T-helper 2 cell treated with Interferon-gamma antibody and Interleukin-4, amounts not matched to agents 100 ng/mL and 5 ng/mL, for 36 hours (primary cell): ENCODE data around the gene RASGEF1C. TPM values are rescaled to one million over a fixed set of nuclear protein-coding genes. Genes with fewer than 3 reads are reported as not detected.

Experiments used
- intact Hi-C: fragments of 100-400 bp; cut with micrococcal nuclease; formaldehyde crosslinking; loops from one replicate; pipeline ENCODE4 v1.15.1; 2023
- total RNA-seq: library from RNA; stranded (reverse); gene quantifications from 2 replicates; pipeline ENCODE4 v1.2.3, GENCODE V29; 2022

Gene RASGEF1C
- total RNA-seq, 1 donor from 2014 or later, result not detected

DNA sequence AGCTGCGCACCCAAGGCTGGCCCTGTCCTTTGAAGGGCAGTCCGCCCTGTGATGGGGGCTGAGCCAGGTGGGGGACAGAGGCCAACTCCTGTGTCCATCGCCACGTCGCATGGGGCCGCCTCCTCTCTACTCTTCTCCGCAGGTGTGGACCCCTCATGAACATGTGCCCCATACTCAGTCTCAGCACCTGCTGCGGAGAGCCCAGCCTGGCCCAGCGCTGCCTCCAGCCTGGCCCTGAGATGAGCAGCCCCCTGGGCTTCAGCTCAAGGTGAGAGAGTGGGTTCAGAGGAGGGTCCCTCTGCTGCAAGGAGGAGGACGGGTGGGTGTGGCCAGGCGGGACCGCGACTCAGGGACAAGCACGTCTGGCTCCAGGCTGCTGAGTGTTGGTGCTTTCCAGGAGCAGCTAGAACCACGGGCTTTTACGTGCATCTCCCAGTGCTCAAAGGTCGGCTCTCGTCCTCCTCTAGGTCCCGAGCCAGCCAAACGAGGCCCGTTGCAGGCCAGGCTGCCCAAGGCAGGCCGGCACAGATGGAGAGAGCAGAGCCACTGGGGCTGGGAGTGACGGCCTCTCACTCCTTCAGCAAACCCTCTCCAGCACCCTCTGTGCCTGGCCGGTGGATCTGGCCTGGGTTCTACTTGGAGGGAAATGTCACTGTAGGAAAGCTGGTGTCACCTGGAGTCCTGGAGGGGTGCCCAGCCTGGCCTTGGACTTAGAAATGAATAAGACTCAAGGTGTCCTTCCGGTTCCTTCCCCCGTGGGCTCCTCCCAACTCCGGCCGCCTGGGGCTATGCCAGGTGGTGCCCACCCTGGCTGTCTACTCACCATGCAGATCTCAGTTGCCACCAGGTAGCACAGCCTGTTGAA, 88.5 kb downstream of the RASGEF1C start:
- intact Hi-C loops, result no loop called here

DNA sequence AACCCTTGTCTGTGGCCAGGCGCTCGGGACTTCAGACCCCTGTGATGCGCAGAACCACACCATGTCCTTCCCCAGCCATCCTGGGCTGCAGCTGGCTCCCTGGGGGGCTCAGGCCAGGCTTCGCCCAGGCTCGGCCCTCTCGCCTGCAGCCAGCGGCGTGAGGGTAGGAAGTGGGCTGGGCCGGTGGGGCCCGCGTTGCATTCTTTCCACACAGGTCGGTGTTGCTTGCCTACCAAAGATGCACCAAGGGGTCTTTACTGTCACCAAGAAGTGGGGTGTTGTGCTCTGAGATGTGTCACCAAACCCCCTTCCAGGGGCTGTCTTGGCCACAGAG, 89.1 kb downstream of the RASGEF1C start:
- intact Hi-C loops, result no loop called here

- intact Hi-C loops, result no loop called here
Observed at GRCh38 chr5:180119031-180119902, 89.7 kb downstream of the RASGEF1C start.

DNA sequence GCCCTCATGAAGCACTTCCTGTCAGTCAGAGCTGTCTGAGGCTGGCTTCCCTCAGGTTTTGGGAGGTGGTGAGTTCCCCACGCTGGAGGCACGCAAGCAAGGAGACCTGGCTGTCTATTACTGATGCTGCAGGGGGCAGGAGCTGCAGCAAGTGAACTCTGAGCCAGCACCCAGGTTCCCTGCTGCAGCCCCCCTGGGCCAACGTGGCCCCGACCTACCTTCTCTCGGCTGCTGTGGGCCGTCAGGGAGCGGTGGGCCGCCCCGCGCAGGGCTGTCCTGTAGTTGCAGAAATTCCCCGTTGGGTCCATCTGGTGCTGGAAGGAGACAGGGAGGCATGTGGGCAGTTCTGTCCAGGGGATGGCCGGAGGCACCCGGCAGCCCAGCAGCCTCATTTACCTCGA, 90.6 kb downstream of the RASGEF1C start:
- intact Hi-C loops, result no loop called here

DNA sequence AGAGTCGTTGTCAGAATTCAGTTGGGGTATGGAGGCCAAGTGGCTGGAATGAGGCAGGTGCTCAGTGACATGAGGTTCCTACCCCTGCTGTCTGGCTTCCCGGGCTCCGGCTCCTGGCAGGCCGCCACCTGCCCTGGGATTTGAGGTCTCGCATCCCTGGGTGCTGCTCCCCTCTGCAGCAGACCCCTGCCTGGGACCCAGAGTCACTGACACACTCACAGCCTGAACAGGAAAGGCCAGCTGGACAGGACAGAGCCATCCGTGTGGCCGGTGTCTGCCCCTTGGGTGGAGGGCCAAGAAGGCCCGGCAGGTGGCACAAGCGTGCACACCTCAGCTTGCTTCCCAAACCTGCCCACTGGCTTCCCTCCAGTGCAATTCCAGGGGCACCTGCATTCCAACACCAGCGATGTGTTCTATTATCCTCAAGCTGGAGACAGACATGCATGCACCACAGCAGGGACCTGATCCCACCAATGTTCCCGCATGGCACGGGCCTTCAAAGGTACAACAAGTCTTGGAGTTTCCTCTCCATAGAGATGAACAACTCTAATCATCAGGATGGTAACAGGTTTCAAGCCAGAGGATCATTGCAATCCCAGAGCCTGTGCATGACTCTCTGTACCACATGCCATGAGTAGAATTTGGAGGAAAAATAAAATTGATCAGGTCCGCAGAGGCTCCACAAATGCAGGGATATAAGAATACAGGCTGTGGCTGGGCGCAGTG, 91.8 kb downstream of the RASGEF1C start:
- intact Hi-C loops, result no loop called here

DNA sequence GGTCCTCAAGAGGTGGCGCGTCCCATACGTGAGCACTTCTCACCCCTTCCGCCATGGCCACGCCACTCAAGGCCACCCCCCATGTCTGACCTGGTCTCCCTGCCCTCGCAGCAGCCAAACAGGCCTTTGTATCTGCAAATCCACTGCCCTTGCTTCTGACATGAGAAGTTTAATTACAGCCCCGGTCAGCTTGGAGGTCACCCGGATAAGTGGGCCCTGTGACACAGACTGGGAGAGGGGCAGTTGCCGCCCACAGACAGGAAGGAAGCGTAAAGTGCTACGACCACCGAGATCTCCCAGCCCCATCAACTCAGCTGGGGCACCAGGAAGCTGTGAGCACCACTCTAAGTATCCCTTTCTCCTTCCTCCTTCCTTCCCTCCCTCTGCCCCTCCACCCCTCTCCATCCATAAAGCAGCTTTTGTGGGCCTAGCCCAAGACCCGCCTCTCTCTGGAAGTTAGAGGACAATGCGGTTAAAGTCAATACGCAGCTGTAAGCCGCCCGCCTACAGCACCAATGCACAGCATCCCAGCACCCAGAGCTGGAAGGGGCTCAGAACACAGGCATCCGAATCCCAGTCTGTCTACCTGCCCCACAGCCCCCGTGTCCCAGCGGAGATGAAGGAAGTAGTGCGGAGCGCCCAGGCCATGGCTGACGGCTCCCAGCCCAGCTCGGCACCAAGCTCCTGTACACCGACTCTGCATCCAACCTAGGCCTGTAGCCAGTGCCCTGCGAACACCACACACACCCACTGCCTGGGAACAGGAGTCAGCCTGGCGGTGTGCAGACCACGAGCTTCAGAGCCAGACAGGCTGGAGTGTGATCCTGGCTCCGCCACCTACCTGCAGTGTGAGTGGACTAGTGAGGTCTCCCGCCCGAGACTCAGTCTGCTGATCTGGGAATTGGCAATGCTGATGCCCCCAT, 92.7 kb downstream of the RASGEF1C start:
- intact Hi-C loops, result no loop called here

DNA sequence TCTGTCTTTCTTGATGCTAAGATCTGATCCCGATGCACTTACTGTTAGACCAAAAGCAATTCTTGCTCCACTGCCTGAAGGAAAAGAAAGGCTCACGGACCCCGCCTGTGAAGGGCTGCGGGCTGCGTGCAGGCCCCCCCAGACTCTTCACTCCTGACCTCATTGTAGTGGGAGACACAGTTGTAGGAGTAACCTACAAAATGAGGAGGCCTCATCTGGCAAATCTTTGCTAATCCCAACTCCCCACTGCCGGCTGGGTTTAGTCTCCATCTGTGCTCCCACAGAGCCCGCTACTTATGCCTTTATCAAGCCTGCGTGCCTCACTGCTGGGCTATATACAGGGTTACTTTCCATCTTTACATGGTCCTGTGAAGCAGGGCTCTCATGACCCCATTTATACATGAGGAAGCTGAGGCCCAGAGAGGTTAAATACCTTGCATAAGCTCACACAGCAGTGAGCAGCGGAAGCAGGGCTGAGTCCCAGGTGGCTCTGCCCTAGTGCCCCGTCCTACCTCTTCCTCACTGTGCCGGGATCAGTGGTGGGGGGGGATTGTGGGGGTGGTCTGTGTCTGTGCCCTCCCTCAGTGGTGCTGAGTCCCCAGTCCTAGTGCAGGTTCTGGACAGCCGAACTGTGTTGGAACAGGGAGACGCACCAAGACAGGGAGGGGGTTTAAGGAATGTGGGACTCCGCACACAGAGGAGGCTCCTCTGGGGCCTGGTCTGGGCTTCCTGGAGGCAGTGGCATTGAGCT, 93.5 kb downstream of the RASGEF1C start:
- intact Hi-C loops, result no loop called here

DNA sequence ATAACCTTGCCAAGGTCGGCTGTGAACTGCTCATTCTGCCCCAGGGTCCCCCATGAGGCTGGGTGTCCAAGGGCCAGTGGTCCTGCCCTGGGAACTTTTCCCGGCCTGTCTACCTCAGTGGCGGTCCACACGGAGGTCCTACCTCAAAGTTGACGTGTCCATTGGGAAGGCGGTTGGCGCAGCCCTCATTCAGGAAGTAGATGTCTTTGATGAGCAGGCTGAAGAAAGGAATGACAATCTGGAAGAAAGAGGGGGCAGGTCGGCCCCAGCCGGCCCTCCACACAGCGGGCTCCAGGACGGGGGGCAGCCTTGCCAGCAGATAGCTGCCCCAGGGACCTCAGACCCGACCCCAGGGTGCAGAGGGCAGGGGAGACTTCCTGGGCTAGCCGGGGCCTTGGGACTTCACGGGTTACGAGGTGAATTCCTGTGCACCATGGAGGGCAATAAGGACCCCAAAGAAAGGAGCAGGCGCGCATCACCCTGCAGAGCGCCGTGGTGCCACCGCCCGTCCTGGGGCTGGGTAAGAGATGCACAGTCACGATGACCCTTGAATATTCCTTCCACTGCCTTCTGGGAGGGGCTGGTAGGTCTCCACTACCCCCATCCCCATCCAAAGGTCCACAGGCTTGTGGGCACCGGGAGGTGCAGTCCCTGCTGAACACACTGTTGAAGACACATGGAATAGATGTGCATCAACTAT, 94.6 kb downstream of the RASGEF1C start:
- intact Hi-C loops, result no loop called here

DNA sequence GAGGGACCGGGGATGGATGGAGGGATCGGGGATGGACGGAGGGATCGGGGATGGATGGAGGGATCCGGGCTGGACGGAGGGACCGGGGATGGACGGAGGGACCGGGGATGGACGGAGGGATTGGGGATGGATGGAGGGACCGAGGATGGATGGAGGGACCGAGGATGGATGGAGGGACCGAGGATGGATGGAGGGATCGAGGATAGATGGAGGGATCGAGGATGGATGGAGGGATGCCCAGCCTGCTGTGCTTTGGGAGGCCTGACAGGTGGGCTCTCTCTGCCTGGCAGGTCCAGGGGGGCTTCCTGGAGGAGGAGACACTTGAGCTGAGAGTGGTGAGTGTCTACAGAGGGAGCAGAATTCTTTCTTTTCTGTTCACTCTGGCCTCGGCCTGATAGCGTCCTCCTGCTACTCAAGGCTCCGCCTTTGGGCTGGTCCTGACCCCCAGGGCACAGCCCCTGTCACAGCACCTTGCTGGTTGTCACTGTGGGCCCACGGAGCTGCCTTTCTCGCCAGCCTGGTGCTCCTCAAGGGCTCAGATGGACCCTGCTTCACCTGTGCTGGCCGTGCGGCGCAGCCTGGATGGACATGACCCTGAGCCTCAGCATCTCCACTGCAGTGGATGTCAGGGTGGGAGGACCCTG, 95.2 kb downstream of the RASGEF1C start:
- intact Hi-C loops, result no loop called here

DNA sequence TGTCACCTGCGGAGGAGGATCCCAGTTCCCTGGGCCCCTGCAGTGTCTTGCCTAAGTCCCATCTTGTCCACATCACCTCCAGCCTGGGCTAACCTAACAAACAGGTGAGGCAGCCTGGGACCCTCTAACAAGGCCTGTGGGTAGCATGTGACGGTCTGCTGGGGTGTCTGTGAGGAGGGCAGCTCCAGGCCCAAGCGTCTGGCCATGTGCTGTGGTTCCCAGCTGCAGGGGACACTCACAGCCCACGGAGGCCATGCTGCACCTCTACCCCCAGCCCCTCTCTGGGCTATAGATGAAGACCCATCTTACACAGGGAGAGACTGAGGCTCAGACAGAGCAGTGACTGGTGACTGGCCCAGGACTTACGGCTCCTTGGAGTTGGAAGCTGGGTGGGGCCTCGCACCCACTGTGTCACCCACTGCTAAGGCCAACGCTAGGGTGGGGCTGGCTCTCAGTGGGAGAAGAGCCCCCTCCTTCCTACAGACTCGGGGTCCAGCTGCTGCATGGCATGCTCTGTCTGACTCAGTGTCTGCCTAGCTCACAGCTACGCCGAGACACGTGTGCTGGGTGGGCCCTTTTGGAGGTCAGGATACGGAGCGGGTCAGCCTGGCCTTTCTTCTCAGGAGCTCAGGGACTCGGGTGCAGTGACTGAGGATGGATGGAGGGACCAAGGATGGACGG, 96.7 kb downstream of the RASGEF1C start:
- intact Hi-C loops, result no loop called here

DNA sequence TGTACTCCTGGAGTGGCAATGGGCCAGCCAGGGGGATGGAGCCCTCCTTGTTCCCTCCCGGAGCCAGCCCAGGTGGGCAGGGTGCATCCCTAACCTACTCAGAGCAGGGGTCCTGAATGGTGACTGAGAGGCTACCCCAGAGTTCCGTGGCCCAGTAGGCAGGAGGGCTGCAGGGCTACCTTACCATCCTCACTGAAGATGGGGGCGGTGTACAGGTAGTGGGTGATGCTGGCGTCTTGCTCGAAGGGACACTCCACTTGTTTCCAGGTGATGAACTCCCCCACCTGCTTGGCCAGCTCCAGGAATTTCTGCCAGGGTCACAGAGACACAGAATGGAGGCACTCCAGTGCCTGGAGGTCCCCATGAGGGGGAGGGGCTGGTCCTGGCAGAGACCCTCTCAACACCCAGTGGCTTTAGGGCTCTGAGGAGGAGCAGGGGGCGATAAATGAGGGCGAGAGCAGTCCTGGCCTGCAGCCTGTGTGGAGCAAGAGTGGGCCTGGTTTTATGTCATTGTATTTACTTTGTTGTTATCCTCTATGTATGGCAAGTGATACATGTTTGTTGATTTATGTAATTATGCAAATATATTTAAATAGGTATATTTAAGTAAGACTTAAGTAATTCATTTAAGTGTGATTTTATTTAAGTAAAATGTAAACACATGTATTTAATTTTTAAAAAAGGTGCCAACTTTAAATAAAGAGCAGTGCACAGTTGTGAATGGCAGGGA, 97.6 kb downstream of the RASGEF1C start:
- intact Hi-C loops, result no loop called here

DNA sequence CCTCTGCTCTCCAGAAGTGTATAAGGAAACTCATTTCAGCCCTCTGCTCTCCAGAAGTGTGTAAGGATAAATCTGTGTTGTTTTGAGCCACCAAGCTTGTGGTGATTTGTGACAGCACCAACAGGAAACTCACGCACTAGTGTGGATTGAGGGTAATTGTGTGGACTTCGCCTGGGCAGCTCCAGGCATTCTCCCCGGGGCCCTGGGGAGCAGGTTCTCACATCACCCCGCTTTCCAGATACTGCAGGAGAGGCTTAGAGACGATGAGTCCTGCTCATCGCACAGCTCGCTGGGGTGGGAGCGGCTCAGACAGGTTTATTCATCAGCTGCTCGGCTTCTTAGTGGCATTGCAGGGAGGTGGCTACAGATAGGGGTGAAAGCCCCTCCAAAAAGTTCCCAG, 99.1 kb downstream of the RASGEF1C start:
- intact Hi-C loops, result no loop called here

DNA sequence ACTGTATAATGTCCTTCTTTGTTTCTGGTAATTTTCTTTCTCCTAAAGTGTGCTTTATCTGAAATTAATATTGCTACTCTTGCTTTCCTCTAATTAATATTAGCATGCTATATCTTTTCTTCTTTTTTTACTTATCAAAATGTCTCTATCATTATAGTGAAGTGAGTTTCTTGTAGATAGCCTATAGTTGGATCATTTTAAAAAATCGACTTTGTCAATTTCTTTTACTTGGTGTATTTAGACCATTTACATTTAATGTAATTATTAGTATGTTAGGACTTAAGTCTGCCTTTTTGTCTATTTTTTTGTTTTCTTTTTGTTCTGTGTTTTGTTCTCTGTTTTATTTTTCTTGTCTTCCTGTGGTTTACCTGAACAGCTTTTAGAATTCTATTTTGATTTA, 102.0 kb downstream of the RASGEF1C start:
- intact Hi-C loops, result no loop called here

DNA sequence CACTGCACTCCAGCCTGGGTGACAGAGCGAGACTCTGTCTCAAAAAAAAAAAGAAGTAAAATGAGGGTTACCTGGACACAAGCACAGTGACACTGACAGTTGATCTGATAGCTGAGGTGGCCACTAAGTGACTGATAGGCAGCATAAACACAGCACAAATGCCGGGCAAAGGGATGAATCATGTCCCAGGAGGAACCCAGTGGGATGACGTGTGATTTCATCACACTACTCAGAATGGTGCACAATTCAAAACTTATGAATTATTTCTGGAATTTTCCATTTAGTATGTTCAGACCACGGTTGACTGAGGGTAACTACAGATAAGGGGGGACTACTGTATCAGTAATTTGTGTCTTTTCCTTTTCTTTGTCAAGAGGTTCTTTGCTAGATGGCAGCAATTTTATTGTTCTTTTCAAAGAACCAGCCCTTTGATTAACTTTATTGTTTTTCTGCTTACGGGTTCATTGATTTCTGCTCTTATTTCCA, 103.1 kb downstream of the RASGEF1C start:
- intact Hi-C loops, result no loop called here

GRCh38 chr5:180104168-180104530, 104.9 kb downstream of the RASGEF1C start:
- intact Hi-C loops, result no loop called here

GRCh38 chr5:180103487-180104167, 105.4 kb downstream of the RASGEF1C start:
- intact Hi-C loops, result no loop called here

GRCh38 chr5:180102636-180103035, 106.4 kb downstream of the RASGEF1C start:
- intact Hi-C loops, result no loop called here
